Ammon's horn (tissue), 1 donor: ENCODE measurements around the gene PLXNA2.

Experiments used
- DNase-seq: peaks from one replicate; pipeline ENCODE4 v3.0.0-alpha.2; 2016; ENCODE audit warnings: low spot score

The PLXNA2 gene

DNA sequence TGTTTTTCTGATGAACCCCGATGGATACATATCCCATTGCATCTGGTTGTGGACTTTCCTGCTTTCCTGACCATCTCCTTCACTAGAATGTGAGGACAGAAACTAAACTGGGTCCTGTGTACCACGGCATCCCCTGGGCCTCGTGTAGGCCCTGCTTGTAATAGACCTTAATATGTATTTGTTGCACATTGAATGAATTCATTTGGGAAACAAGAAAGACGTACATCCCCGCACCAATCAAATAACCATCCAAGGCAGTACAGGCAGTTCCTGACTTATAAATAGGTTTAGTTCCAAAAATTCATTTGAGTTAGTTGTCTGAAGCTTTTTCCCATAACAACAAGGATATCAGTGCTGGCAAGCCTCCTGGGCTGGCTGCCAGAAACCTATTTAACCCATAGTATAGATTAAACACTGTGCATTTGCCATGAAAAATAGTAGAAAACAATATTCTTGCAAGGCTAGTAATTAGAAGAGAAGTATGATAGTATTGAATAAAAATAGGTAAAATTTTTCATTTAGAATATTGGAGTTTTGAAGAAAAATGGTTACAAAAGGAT, 251.4 kb downstream of the PLXNA2 start:
- no peak for DNase-seq

DNA sequence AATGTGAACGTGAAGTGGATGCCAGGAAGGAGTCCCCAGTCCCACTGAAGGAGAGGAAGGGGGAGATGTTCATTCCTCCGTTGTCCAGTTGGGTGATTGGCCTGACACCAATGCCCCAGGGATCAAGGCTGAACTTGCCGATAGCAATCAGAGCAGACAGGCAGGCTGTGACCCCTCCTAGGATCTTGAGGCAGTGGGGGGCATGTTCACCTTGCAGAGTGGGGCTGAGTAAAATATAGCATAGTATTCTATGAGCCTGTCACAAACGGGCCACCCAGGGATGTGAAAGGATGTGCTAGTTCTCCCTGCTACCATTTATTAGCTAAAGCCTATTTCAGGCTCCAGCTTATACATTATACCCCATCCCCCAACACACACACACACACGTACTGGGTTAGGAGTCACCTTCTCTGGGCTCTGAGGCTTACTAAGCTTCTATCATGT, 252.6 kb downstream of the PLXNA2 start:
- no peak for DNase-seq

DNA sequence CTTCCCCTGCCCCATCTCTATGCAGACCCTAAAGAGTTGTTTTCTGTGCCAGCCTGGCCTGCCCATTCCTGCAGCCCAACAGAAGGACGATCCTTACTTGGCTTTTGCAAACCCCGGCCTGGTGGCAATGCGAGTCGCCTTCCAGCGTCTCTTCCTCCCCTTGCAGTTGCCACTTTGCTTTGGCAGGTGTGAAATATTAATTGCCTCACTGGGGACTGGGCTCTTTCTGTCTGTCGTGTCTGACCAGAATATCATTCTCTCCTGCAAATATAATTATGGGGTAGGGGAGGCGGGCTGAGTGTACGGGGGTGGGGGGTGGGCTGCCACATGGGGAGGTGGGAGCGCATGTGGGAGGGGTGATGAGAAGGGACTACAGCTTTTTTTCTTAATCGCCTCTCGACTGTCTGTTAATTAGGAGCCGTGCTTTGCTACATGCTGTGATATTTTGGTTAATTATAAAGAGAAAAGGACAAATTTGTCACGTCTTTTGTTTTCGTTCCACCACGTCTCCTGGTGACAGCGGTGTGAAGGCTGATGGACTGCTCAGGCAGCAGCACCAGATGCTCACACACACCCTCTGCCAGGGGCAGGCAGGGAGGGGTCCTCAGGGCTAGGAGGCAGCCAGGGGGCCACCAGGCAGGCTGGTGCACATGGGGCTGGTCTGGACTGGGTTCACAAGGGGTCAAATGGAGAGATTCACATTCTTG, 253.2 kb downstream of the PLXNA2 start:
- no peak for DNase-seq

DNA sequence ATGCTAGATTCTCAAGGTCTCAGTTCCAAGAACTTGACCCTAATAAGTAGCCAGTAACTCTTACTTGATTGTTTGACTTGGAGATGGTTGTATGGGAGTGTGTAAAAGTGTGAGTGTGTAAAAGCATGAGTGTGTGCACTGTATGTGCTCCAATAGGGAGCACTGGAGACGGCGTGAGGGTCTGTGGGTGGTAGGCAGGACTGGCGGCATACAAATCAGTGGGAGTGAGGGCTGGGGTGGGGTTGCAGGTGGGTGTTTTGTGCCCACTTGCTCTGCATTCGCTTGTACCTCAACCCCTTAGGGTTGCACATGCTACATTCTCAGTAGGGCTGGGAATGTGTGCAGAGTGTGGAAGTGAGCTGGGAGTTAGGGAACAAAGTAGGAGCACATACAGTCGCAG, 253.7 kb downstream of the PLXNA2 start:
- no peak for DNase-seq

DNA sequence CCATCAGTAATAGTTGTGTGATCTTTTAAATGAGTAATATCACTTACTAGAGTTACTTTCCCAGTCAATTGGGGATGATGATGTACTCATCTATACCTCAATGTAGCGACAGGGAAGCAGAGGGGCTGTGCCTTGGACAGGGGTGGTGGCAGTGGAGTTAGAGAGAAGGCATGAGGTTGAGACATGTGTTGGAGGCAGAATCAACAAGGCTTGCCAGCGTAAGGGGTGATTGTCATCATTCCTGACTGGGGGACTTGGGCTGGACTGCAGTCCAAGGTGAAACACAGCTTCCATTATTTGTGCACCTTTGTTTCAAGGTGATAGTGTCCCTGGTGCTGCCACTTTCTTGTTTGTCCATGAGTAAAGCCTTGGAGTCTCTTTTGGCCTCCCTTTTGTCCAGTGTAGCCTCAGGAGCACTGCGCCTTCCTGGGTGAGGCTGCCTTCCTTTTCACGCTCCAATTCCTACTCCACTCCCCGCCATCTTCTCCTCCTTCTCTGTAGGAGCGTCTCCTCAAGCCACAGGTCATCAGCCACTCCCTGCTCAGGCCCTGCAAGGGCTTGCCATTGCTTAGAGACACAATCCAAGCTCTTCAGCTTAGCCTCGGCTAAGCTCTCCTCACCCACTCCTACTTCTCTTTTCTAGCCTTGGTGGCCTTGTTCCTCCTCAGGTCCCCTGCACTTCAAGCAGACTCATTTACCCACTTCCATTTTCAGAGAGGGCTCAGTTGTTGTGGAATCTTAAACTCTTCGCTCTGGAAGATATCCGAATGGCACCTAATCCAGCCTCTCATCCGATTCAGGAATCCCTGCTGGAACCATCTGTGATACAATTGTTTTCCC, 255.6 kb downstream of the PLXNA2 start:
- no peak for DNase-seq

DNA sequence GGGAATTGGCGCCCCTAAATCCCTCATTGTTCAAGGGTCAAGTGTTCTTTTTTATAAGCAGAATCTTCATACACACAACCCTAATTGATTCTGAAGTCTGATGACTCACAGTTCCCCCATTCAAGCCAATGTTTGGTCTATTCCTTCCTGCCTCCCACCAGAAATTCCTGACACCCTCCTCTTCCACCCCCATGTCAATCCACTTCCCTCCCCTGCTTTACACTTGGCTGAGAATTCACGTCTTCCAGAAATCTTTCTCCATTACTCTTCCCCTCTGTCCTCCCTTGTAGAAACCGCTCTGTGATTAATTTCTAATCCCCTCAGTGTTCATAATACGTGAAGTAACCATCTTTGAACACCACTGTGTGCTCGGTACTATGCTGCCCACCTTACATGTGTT, 257.0 kb downstream of the PLXNA2 start:
- DNase-seq: no peak

DNA sequence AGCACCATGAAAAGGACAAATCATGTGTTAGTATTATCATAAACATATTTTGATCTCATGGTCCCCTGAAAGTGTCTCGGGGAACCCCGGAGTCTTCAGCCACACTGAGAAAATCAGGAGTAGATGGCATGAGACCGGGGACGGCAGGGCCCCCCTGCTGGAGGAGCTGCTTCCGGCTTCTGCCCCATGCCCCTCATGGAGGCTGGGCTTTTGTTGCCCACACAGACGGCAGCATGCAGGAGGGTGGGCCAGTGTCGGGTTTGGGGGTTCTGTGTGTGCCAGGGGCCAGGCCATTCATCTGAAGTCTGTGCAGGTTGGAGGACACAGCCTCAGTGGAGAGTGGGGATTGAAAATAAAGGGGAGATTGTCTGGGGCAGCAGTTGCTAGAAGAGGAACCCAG, 258.2 kb downstream of the PLXNA2 start:
- DNase-seq: no peak

DNA sequence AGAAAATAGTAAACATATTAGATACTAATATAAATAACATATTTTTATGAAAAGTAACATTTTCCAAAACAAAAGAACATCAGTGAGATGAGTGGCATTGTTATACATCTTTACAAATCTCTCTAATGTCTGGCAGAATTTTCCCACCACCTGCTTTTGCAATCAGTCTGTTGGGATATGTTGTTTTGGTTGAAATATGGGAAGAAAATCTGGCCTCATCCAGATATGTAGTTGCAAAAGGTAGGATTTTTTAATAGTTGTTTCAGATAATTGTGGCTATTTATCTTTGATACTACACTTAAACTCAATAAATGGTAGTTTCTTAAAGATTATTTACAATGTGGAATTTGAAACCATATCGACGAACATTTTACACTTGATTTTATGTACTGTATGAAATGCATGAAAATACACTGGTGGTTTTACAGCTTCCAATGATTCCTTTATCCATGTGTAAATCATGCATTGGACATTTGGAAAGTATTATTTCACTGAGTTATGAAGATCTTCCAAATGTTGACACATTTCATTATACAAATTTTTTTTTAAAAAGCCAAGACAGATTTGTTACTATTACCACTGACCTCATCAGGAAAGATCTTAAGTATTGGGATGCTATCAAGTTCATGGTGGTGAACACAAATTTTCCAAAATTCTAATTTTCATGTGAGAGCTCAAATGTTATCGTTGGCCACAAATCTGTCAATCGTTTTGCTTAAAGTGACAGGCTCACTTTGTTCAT, 259.2 kb downstream of the PLXNA2 start:
- no peak for DNase-seq

DNA sequence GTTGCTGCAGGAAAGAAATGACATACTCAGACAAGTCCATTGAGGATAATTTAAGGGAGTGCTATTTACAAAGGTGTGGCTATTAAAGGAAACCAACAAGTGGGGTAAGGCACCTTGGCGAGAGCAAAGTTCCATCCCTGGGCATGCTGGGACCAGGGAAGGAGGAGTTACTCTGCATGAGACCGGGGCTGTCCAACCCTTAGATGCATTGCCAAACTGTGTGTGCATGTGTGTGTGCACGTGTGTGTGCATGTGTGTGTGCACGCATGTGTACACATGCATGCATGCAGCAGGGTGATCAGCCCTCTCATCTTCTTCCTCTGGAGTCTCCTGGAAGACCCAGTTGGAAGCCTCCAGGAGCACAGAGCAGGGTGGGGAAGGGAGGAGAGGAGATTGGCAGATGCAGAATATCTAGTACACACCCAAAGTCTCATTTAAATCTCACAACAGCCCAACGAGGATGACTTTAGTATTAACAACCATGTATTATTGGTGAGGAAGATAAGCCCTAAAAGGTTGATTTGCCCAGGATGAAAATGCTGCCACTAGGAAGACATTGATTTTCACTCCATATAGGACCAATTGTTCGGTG, 261.0 kb downstream of the PLXNA2 start:
- DNase-seq: no peak

DNA sequence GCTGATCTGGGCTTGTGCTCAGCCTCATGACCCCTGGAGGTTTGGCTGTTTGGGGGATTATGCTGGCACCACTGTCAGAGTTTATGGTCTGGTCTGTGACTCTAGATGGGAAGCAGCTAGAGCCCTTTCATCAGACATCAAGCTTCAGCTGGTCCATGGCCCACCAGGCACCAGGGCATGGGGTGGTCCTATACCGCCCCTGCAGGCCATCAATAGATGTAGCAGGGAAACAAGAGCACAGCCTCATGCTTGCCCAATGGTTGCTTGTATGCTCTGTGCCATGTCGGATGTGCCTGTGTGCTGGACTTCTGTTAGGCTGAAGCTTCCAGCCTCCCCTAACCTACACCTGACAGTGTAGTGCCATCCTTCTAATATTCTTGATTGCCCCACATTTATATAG, 262.2 kb downstream of the PLXNA2 start:
- no peak for DNase-seq

DNA sequence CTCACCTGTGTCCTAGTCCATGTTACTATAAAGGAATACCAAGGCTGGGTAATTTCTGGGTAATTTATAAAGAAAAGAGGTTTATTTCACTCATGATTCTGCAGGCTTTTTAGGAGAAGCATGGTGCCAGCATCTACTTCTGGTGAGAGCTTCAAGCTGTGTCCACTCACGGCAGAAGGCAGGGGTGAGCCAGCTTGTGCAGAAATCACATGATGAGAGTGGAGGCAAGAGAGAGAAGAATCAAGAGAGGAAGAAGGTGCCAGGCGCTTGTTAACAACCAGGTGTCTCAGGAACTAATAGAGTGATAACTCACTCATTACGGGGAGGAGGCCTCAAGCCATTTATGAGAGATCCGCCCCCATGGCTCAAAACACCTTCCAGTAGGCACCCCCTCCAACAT, 265.7 kb downstream of the PLXNA2 start:
- no peak for DNase-seq

DNA sequence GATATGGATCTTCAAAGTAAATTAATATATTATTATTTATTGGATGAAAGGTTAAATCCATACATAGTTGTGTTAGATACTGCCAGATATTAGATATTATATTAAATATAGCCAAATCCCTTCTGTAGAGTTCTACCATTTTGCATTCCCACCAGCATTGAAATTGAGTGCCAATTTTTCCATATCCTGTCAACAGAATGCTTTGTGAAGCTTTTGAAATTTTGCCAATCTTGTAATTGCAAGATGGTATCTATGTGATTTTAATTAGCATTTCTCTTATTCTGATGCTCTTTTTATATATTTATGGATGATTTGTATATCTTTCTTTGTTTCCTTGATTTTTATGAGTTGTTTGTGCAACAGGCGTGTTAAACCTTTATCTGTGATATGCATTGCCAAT, 266.3 kb downstream of the PLXNA2 start:
- DNase-seq: no peak

DNA sequence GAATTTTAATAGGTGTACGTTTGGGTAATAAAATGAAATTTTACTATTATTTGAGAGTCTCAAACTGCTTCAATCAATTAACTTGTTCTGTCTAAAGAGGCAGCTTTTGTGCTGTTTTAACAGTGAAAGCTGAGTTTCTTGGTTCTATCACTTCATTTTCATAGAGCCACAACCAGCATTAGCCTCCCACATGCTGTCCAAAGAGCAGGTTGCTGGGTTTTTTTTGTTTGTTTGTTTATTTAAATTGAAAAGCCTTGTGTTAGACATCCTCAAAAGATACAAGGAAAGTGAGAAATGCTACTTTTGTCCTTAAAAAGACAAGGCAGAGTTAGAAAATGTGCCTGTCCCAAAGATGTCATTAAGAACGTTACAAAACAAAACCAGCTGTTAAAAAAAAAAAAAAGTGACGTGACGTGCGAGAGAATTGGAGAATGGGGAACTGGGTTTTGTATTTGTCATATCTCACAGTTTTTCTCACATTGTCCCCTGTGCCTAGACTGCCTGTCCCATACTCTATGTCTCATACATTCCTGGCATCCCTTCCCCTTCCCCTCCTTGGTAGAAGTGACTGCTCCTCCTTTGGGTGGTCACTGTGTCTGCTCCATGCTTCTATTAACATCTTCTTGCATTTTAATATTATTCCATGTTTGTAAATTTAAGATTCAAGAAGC, 270.2 kb downstream of the PLXNA2 start:
- DNase-seq: no peak

DNA sequence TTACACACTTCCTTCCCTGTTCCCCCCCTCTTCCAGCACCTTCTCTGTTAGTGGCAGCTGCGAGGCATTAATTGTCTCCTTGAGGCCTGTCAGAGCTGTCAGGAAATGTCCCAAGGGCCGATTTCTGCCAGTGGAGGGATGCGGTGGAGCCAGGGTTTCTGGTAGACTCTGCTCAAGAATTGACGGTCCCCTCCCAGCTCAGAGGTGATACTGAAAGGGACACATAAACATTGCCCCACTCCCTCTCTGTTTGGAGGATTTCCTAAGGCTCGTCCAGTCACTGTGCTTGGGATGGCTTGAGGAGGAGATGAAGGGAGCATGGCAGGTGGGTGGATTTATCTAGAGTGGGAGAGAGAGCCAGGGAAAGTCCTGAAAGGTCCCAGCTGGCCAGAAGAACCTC, 271.8 kb downstream of the PLXNA2 start:
- DNase-seq: no peak
